ENCODE measurements around the gene PNKP.
A peak's percentile ranks its signal among the peaks of the same experiment; 100 is the strongest.

The PNKP gene

DNA sequence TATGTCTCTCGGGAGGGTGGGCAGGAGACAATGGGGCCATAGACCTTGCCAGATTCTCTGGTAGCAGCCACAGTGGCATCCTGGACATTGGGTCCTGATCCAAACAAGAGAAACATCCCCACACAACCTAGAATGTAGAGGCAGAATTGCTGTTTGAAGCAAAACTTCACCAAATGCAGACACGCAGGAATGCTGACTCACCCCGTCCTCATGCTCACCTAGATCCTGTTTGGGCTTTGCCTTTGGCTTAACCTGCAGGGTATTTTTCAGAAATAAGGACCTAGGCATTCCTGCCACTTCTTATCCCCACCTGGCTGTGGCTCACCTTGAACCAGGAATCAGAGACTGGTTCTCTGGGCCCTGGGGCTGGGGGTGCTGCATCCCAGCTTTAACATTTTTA lies 17.4 kb upstream of the PNKP start:
- ATAC-seq (replicated peaks) (no peak), DNase-seq (no peak)
- Mint-ChIP-seq H3K27me3 (no peaks in the 10 kb centered on the region), H3K9me3 (peaks cover 0 to 4% of the 10 kb centered on the region in 2 donors), H3K36me3 (peaks cover 75 to 93% of the 10 kb centered on the region in 2 donors), H3K4me3 (no peak overlapping the region), H3K27ac (peak overlapping the region; percentile 85), H3K4me1 (peaks cover 43 to 88% of the 10 kb centered on the region in 2 donors)

DNA sequence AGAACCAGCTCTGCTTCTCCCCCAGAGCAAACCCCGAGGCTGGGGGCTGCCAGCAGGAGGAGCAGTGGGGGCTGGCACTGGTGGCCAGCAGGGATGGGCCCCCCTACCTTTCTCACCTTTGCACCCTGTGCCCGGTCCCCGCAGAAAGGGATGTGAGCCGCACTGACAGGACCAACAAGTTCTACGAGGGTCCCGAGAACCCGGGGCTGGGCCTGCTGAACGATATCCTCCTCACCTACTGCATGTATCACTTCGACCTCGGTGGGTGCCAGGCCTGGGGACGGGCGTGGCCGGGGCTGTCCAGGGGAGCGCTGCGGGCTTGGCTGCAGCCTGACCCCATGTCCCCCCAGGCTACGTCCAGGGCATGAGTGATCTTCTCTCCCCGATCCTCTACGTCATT lies 16.7 kb upstream of the PNKP start:
- H3K36me3 Mint-ChIP-seq: peaks cover 73 to 91% of the 10 kb centered on the region in 2 donors
- peaks cover 39 to 87% of the 10 kb centered on the region in 2 donors for H3K4me1 Mint-ChIP-seq
- peak overlapping the region; percentile 85 for H3K27ac Mint-ChIP-seq
- ATAC-seq (replicated peaks): no peak
- no peaks in the 10 kb centered on the region for H3K27me3 Mint-ChIP-seq
- DNase-seq: no peak
- peaks cover 0 to 4% of the 10 kb centered on the region in 2 donors for H3K9me3 Mint-ChIP-seq
- H3K4me3 Mint-ChIP-seq: no peak overlapping the region

DNA sequence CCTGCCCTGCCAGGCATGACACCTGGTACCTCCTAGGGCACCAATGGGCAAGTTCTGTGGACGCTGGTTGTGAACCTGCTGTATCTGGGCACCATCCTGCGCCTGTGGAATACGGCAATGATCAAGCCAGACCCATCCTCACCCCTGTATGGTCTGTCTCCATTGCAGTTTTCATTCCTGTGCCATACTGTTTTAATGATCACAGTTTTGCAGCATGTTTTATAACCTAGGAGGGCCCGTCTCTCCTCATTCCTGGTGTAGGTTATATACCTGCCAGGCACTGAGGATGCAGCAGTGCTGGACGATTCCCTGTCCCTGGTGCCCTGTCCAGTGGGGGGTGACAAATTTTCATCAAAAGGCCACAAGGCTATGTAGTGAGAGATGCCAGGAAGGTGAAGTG lies 15.7 kb upstream of the PNKP start:
- Mint-ChIP-seq H3K9me3 (peaks cover 0 to 2% of the 10 kb centered on the region in 2 donors), H3K36me3 (peaks cover 69 to 89% of the 10 kb centered on the region in 2 donors), H3K4me3 (no peak overlapping the region), H3K4me1 (peaks cover 40 to 87% of the 10 kb centered on the region in 2 donors), H3K27me3 (no peaks in the 10 kb centered on the region), H3K27ac (peak overlapping the region; percentile 60)
- DNase-seq (no peak), ATAC-seq (replicated peaks) (no peak)

GRCh38 chr19:49882643-49883042 lies 15.3 kb upstream of the PNKP start:
- H3K27me3 Mint-ChIP-seq: no peaks in the 10 kb centered on the region
- peaks cover 37 to 86% of the 10 kb centered on the region in 2 donors for H3K4me1 Mint-ChIP-seq
- DNase-seq: no peak
- ATAC-seq (replicated peaks): no peak
- H3K4me3 Mint-ChIP-seq: no peak overlapping the region
- peaks cover 69 to 87% of the 10 kb centered on the region in 2 donors for H3K36me3 Mint-ChIP-seq
- H3K27ac Mint-ChIP-seq: peak overlapping the region; percentile 73
- H3K9me3 Mint-ChIP-seq: peaks cover 0 to 2% of the 10 kb centered on the region in 2 donors

DNA sequence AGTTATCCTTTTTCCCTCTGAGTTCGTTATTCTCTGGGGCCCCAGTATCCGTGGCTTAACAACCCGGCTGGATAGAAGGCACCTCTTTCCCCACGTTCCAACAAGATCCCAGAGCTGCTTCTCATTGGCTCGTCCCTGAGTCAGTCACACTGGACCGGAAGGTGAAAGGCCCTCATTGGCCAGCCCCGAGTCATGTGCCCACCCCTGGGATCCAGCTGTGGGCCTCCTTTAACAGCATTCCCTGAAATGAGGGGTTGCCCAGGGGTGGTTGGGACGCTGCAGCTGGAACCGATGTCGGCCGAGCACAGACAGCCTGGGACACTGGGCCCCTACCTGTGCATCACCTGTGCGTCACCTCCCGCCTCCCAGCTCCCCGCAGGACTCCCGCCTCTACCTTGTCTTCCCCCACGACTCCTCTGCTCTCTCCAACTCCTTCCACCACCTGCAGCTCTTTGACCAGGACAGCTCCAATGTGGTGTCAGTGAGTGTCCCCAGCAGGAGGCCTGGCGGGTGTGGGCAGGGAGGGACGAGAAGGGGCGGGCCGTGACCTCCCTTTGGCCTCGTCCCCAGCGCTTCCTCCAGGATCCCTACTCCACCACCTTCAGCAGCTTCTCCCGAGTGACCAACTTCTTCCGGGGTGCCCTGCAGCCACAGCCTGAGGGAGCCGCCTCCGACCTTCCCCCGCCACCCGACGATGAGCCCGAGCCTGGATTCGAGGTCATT lies 14.5 kb upstream of the PNKP start:
- no peaks in the 10 kb centered on the region for H3K27me3 Mint-ChIP-seq
- peak overlapping the region; percentile 79 for H3K27ac Mint-ChIP-seq
- ATAC-seq (replicated peaks) (no peak), DNase-seq (no peak)
- peaks cover 66 to 79% of the 10 kb centered on the region in 2 donors for H3K36me3 Mint-ChIP-seq
- peaks cover 0 to 2% of the 10 kb centered on the region in 2 donors for H3K9me3 Mint-ChIP-seq
- peak overlapping the region in 1 of 2 donors; percentile 36 for H3K4me3 Mint-ChIP-seq
- peaks cover 29 to 77% of the 10 kb centered on the region in 2 donors for H3K4me1 Mint-ChIP-seq

DNA sequence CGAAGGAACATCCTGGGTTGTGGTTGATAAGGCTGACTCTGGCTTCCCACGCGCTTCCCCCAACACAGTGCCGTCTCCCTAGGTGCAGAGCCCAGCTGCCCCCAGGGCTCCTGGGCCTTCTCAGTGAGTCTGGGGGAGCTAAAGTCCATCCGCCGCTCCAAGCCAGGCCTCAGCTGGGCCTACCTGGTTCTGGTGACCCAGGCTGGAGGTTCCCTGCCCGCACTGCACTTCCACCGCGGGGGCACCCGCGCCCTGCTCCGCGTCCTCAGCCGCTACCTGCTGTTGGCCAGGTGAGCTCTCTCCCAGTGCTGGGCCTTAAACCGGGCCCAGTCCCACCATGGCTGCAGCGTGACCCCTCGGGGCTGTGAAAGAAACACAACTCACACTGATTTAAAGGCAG lies 13.8 kb upstream of the PNKP start:
- H3K9me3 Mint-ChIP-seq: peaks cover 0 to 2% of the 10 kb centered on the region in 2 donors
- H3K27me3 Mint-ChIP-seq: no peaks in the 10 kb centered on the region
- no peak overlapping the region for H3K4me3 Mint-ChIP-seq
- H3K36me3 Mint-ChIP-seq: peaks cover 61 to 74% of the 10 kb centered on the region in 2 donors
- no peak for DNase-seq
- H3K4me1 Mint-ChIP-seq: peaks cover 29 to 71% of the 10 kb centered on the region in 2 donors
- H3K27ac Mint-ChIP-seq: no peak overlapping the region
- ATAC-seq (replicated peaks): no peak

DNA sequence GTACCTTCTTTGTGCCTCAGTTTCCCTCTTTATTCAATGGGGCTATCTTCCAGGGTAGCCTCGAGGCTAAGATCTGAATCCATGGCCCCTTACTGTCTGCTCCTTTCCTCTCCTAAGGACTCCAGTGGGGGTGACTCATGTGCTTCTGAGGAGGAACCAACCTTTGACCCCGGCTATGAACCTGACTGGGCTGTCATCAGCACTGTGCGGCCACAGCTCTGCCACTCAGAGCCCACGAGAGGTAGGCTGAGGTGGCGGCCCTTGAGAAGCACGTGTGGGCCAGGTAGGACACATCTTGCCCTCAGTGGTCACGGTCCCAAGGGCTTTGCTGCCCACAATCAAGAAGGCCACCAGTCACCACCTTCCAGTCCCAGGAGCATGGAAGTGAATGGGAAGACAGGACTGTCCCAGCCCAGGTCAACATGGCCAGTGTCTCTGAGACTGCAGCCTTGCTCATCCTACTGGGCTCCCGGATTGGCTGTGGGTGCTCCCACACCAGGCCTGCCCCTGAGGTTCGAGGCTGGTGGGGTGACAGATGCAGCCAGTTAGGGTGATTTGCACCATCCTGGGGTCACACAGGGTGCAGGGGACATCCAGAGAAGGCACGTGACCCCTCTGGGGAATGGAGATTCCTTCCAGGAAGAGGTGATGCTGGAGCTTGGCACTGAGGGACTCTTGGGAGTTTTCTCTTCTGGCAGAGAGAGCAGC lies 12.9 kb upstream of the PNKP start:
- Mint-ChIP-seq H3K36me3 (peaks cover 60 to 73% of the 10 kb centered on the region in 2 donors), H3K27me3 (no peaks in the 10 kb centered on the region), H3K4me3 (no peak overlapping the region), H3K27ac (no peak overlapping the region), H3K4me1 (peaks cover 33 to 72% of the 10 kb centered on the region in 2 donors), H3K9me3 (peaks cover 0 to 2% of the 10 kb centered on the region in 2 donors)
- no peak for ATAC-seq (replicated peaks)
- no peak for DNase-seq

- peak overlapping the region; percentile 42 for H3K27ac Mint-ChIP-seq
- peaks cover 31 to 71% of the 10 kb centered on the region in 2 donors for H3K4me1 Mint-ChIP-seq
- no peaks in the 10 kb centered on the region for H3K27me3 Mint-ChIP-seq
- ATAC-seq (replicated peaks): no peak
- DNase-seq: no peak
- H3K9me3 Mint-ChIP-seq: peaks cover 0 to 2% of the 10 kb centered on the region in 2 donors
- H3K36me3 Mint-ChIP-seq: peaks cover 54 to 64% of the 10 kb centered on the region in 2 donors
- H3K4me3 Mint-ChIP-seq: peak overlapping the region in 1 of 2 donors; percentile 9
Observed at GRCh38 chr19:49879243-49879963, 12.0 kb upstream of the PNKP start.

DNA sequence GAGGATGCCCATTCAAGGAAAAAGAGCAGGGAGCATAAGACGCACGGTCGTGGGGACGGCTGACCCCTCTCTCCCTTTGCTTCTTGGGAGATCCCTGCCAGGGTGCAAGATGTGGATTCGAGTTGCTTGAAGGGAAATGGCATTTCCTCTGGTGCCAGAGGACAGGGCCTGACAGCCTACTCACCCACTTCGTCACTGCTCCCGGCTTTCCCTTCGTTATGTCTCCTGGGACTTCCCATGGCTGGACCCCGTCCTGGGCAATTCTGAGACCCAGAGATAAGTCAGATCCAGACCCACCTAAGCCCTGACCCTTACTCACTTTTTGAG lies 11.3 kb upstream of the PNKP start:
- no peak for DNase-seq
- H3K27ac Mint-ChIP-seq: no peak overlapping the region
- H3K9me3 Mint-ChIP-seq: peaks cover 0 to 2% of the 10 kb centered on the region in 2 donors
- no peaks in the 10 kb centered on the region for H3K27me3 Mint-ChIP-seq
- no peak for ATAC-seq (replicated peaks)
- H3K36me3 Mint-ChIP-seq: peaks cover 52 to 65% of the 10 kb centered on the region in 2 donors
- peaks cover 30 to 70% of the 10 kb centered on the region in 2 donors for H3K4me1 Mint-ChIP-seq
- H3K4me3 Mint-ChIP-seq: no peak overlapping the region

- Mint-ChIP-seq H3K4me1 (peaks cover 29 to 64% of the 10 kb centered on the region in 2 donors), H3K9me3 (no peaks in the 10 kb centered on the region), H3K27me3 (no peaks in the 10 kb centered on the region), H3K4me3 (no peak overlapping the region), H3K36me3 (peaks cover 46 to 62% of the 10 kb centered on the region in 2 donors), H3K27ac (no peak overlapping the region)
- DNase-seq (peak; percentile 97), ATAC-seq (replicated peaks) (peak; percentile 74 to 76)
Observed at GRCh38 chr19:49877879-49878743, 10.7 kb upstream of the PNKP start.

GRCh38 chr19:49877020-49877878 lies 9.9 kb upstream of the PNKP start, which contains the start of the genes AKT1S1 and TBC1D17:
Gene AKT1S1 (minus strand): TSS chr19:49877355. CDS start chr19:49873295, 4,060 bp downstream.
Gene TBC1D17 (plus strand): TSS chr19:49877702. CDS start chr19:49877724, 22 bp downstream.
- DNase-seq: peak; percentile 100
- ATAC-seq (replicated peaks): peak; percentile 77 to 78
- Mint-ChIP-seq H3K4me3 (no peak within 1 kb of the TSS), H3K9me3 (no peaks in the 10 kb centered on the region), H3K36me3 (peaks cover 40 to 56% of the 10 kb centered on the region in 2 donors), H3K27me3 (no peaks in the 10 kb centered on the region), H3K4me1 (peaks cover 27 to 60% of the 10 kb centered on the region in 2 donors), H3K27ac (no peak within 1 kb of the TSS)

- H3K27ac Mint-ChIP-seq: no peak overlapping the region
- peaks cover 29 to 60% of the 10 kb centered on the region in 2 donors for H3K4me1 Mint-ChIP-seq
- DNase-seq: peak; percentile 98
- no peak overlapping the region for H3K4me3 Mint-ChIP-seq
- H3K27me3 Mint-ChIP-seq: no peaks in the 10 kb centered on the region
- peaks cover 39 to 55% of the 10 kb centered on the region in 2 donors for H3K36me3 Mint-ChIP-seq
- peak; percentile 62 to 69 for ATAC-seq (replicated peaks)
- H3K9me3 Mint-ChIP-seq: no peaks in the 10 kb centered on the region
Observed at GRCh38 chr19:49876422-49877019, 9.1 kb upstream of the PNKP start.
